ENCODE data around the gene KCNJ6.
"Not testable (repeated sequence)": the region's sequence is repeated elsewhere in the genome, so short reads cannot be mapped to it uniquely, and the experiment has no call there.

The KCNJ6 gene

GRCh38 chr21:37916310-37917051 lies at the start of gene KCNJ6:
Gene KCNJ6 (minus strand): TSS chr21:37916457. CDS start chr21:37840682, 75,775 bp downstream.
- DNase-seq = peak; percentile 55 to 76 (median 66)

- DNase-seq = no peak
Measured at GRCh38 chr21:37965088-37965805, 49.0 kb upstream of the KCNJ6 start.

GRCh38 chr21:37958537-37958936 lies 42.3 kb upstream of the KCNJ6 start:
- DNase-seq = no peak

GRCh38 chr21:37956772-37957171 lies 40.5 kb upstream of the KCNJ6 start:
- DNase-seq = no peak

GRCh38 chr21:37945036-37945435 lies 28.8 kb upstream of the KCNJ6 start:
- no peak for DNase-seq

GRCh38 chr21:37944496-37944895 lies 28.2 kb upstream of the KCNJ6 start:
- DNase-seq = no peak

GRCh38 chr21:37940691-37941090 lies 24.4 kb upstream of the KCNJ6 start:
- no peak for DNase-seq

- no peak for DNase-seq
Measured at GRCh38 chr21:37939838-37940237, 23.6 kb upstream of the KCNJ6 start.

- no peak for DNase-seq
Measured at GRCh38 chr21:37939251-37939650, 23.0 kb upstream of the KCNJ6 start.

GRCh38 chr21:37937668-37938067 lies 21.4 kb upstream of the KCNJ6 start:
- DNase-seq = no peak

- no peak for DNase-seq
Measured at GRCh38 chr21:37936010-37936785, 19.9 kb upstream of the KCNJ6 start.

- DNase-seq = no peak
Measured at GRCh38 chr21:37932936-37933335, 16.7 kb upstream of the KCNJ6 start.

GRCh38 chr21:37927711-37928110 lies 11.5 kb upstream of the KCNJ6 start:
- DNase-seq = no peak

- peak in 2 of 3 donors; percentile 29 to 31 for DNase-seq
Measured at GRCh38 chr21:37921091-37921490, 4.8 kb upstream of the KCNJ6 start.

GRCh38 chr21:37920302-37920701 lies 4.0 kb upstream of the KCNJ6 start:
- not testable (repeated sequence) for DNase-seq

GRCh38 chr21:37917612-37918011 lies 1.4 kb upstream of the KCNJ6 start:
- DNase-seq = no peak

- no peak for DNase-seq
Measured at GRCh38 chr21:37915941-37916309, 332 bp downstream of the KCNJ6 start.

GRCh38 chr21:37915497-37915911 lies 753 bp downstream of the KCNJ6 start:
- no peak for DNase-seq

- no peak for DNase-seq
Measured at GRCh38 chr21:37912616-37913015, 3.6 kb downstream of the KCNJ6 start.

GRCh38 chr21:37909936-37910335 lies 6.3 kb downstream of the KCNJ6 start:
- no peak for DNase-seq

GRCh38 chr21:37908691-37909090 lies 7.6 kb downstream of the KCNJ6 start:
- DNase-seq = no peak

GRCh38 chr21:37907076-37907475 lies 9.2 kb downstream of the KCNJ6 start:
- peak in 2 of 3 donors; percentile 23 to 26 for DNase-seq

- DNase-seq = no peak
Measured at GRCh38 chr21:37905291-37905690, 11.0 kb downstream of the KCNJ6 start.

- DNase-seq = no peak
Measured at GRCh38 chr21:37904856-37905255, 11.4 kb downstream of the KCNJ6 start.
